Stimulated activated CD4-positive, alpha-beta T cell treated with anti-CD3 and anti-CD28 coated beads, TNF-alpha, amount 100 ng/mL, for 1 hour (primary cell): Measurements from ENCODE around the gene TPD52L1.
"Not testable (repeated sequence)": the region's sequence is repeated elsewhere in the genome, so short reads cannot be mapped to it uniquely, and the experiment has no call there.

Experiments
- DNase-seq, 3 donors: peaks; one replicate each; pipeline ENCODE4 v3.0.0-alpha.2; 2020; ENCODE audit warnings: low read depth in 3 of 3, low spot score in 1 of 3

Gene TPD52L1, protein sequence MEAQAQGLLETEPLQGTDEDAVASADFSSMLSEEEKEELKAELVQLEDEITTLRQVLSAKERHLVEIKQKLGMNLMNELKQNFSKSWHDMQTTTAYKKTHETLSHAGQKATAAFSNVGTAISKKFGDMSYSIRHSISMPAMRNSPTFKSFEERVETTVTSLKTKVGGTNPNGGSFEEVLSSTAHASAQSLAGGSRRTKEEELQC

DNA sequence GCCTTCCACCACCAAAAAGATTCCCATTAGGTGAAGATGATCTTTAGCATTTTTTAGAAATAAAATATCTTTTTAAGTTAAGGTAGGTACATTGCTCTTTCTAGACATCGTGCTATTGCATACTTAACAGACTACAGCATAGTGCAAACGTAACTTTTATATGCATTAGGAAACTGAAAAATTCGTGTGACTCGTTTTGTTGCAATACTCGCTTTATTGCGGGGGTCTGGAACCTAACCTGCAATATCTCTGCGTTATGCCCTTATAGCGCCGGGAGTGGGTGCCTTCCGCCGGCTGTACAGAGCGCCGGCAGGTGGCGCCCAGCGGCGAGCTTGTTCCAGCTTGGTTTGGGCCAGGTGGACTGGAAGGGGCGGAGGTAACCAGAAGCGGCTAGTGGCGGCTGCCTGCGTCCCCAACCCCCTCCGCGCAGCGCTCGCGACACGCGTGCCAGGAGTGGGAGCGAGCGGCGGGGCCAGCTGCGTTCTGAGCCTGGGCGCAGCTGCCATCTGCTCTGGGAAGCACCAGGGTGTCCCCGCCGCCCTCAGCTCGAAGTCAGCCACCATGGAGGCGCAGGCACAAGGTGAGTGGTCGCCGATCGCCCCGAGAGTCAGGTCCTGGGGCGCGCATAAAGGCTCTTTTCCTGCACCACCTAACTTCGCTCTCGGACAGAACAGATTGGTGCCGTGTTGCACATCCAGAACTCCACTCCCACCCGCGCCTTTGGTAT lies at the start of gene TPD52L1:
Gene TPD52L1 (plus strand): TSS at position 383 of the 727 bp plus-strand sequence. CDS start 179 bp downstream, at position 562.
- DNase-seq = peak in 2 of 3 donors; percentile 11 to 42

DNA sequence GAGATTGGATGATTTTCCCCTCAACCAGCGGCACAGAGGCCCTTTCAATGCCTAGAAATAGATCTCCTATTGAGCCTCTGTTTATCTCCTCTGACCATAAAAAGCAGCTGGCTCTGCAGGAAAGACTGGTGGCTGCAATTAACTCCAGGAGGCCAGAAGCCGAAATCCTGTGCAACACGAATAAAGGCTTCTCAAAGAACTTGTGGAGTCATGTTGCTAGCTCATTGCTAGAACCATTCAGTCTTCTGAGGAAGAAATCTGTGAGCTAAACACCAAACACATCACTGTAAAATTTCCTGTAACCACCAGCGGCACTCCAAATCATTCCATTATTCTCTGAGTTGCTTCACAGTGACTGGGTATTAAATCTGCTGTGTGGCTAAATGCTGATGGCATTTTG lies 49.1 kb upstream of the TPD52L1 start:
- DNase-seq = no peak

DNA sequence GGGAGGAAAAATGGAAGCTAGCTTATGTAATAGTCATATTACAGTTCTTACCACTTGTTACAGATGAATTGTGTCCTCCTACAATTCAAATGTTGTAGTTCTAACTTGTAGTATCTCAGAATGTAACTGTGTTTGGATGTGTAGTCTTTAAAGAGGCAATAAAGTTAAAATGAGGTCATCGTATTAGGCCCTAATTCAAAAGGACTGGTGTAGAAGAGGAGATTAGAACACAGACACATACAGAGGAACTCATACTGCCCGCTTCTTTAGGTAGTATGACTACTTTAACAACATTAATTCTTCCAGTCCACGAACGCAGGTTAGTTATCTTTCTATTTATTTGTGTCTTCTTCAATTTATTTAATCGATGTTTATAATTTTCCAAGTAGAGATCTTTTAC lies 46.5 kb upstream of the TPD52L1 start:
- no peak for DNase-seq

DNA sequence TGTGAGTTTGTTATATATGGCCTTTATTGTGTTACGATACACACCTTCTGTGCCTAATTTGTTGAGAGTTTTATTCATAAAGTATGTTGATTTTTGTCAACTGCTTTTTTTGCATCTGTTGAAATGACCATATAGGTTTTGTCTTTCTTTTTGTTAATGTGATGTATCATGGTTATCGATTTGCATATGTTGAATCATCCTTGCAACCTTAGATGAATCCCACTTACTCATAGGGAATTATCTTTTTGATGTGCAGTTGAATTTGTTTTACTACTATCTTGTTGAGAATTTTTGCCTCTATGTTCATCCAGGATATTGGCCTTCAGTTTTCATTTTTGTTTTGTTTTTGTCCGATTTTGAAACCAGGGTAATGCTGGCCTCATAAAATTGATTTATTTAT lies 45.7 kb upstream of the TPD52L1 start:
- no peak for DNase-seq

DNA sequence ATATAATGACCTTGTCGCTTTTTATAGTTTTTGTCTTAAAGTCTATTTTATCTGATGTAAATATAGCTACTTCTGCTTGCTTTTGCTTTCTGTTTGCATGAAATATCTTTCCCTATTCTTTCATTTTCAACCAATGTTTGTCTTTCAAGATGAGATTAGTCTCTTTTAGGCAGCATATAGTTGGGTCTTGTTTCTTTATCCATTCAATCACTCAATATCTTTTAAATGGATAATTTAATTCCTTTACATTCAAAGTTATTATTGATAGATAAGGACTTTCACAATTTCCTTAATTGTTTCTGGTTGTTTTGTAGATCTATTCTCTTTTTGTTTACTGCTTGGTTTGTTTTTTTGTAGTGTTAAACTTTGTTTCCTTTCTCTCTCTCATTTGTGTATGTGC lies 43.5 kb upstream of the TPD52L1 start:
- no peak for DNase-seq

DNA sequence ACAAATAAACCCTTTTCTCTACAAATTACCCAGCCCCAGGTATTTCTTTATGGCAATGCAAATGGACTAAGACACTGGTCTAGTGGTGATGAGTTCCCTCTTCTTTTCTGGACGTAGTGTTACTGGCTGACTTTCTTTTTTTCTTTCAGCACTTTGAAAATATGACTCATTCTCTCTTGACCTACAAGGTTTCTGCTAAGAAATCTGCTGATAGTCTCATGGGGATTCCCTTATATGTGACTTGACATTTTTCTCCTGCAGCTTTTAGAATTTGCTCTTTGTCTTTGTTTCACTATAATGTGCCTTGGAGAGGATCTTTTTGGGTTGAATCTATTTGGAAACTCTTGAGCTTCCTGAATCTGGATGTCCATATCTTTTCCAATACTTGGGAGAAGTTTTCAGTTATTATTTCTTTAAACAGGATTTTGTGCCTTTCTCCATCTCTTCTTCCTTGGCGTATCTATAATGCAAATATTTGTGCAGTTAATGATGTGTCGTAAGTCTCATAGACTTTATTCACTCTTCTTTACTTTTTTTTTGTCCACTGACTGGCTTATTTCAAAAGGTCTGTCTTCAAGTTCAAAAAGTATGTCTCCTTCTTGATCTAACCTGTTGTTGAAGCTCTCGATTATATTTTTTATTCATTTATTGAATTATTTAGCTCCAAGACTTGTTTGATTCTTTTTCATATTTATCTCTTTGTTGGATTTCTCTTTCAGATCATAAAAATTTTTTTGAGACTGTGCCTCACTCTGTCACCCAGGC lies 42.2 kb upstream of the TPD52L1 start:
- no peak for DNase-seq

DNA sequence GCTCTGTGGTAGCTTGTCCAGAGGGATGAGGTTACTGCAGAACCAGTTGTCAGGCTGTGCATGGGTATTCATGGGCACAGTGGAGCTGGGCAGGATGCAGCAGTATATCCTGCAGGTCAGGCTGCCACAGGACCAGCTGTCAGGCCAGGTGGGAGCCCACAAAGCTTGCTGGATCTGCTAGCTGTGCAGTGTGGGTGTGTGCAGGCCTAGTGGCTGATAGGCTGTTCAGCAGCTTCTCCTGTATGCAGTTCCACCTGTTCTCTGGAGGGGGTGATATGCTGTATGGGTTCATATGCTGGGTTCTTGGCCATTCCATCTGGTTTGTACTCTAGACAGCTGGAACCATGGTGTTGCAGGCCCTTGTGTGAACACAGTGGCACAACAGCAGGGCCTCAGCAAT lies 40.6 kb upstream of the TPD52L1 start:
- DNase-seq = no peak

DNA sequence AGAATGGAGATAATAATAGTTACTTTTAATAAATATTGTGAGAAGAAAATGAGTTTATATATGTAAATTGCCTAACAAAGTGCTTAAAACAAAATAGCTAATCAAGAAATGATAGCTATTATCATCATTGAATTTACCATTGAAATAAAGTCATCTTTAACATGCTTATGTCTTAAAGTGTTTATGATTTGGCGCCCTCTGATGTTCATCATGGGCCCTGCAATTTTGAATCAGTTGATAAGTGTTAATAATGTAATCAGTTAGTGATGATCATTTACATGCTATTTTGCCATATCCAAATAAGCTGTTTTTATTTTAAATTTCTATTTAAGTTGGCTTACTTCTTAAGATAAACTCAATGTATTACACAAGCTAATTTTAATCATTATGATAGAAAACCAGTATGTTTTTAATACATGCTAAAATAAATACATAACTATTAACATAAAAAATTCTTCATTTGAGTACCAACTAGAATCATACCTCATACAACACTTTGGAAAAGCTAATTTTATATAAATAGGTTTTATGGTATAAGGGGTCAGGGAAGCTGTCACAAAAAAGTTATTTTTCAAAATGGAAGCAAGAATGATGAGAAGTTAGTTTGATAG lies 39.2 kb upstream of the TPD52L1 start:
- DNase-seq = peak in 2 of 3 donors; percentile 3 to 15

DNA sequence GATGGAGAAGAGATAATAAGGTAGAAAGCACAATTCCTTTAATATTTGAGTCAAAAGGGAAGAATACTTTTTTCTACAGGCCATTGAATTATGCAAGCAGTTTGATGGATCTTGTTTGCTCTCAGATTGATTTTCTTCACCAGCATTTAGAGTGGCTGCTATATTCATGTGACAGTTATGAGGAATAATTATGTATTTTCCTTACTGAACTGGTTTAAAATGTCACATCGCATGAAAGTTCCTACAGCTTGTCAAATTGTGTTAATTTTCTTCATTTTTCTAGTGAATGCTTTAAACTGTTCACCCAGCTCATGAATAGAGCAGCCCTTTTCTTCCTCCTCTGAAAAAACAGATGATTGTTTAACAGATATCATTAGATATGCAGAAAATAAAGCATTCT lies 37.4 kb upstream of the TPD52L1 start:
- no peak for DNase-seq

DNA sequence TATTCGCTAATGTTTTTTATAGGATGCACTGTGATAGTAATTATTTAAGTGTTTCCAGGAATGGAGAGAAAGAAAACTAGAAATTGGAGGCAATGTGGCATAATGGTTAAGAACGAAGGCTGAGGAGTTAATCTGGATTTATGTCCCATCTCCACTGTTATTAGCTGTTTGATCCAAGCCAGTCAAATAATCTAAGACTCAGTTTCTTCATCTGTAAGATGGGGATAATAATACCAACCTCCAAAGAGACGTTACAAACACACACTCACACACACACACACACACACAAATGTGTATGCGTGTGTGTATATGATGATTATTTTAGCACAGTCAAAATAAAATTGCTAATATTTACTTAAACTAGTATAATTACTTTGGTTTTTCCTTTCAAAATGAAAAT lies 36.9 kb upstream of the TPD52L1 start:
- DNase-seq = no peak

DNA sequence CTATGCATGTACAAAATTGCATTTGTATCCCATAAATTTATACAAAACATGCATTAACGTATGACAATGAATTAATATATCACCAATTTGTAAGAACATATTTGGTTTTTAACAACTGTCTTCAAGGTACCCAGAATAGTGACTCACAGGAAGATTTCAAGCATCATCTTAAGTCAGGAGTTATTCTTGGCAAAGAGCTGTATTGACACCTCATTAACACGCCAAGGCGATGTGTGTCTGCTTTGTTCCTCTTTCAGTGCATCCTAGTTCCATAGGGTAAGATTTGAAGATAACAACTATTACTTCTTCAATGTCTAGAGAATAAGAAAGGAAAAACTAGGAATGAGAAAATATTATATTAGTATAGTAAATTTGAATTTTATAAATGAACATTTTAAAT lies 35.8 kb upstream of the TPD52L1 start:
- DNase-seq = no peak

DNA sequence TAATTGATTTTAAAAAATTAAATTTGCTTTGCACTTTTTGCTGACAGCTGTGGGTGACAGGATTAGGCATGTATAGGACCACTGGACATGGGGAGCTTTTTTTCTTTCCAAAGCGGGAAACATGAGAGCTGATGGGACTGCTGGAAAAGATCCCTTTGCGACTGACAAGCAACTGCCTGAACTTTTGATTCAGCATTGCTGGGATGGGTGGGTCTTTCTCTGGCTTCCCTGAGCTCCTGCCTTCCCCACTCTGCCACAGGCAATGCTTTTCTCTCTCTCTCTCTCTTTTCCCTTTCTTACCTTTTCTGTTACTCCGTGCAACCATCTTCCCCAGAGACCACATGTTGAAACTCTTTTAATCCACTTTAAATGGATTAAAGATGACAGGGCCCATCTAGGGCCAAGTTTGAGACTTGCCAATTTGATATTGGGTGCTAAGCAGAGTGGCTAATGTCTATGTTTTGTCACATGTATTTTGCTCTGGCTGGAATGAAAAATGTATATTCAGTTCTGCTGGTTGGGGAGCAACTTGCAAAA lies 33.5 kb upstream of the TPD52L1 start:
- DNase-seq = no peak

DNA sequence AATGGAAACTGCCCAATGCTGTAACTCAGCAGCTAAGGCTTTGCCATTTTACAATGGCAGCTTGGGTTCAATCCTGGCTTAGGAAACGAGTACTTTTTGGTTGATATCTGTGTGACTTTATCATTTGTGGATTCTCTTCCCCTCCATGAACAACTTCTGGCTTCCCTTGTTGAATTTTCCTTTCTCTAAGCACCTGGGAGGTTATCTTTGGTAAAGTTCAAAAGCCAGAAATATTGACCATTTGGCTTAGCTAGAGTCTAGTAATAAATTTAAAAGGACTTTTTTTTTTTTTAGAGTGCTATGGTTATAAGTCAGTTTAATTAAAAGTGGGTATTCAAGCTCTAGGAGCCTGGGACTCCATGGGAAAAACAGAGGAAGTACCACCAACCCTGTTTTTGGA lies 31.7 kb upstream of the TPD52L1 start:
- no peak for DNase-seq

DNA sequence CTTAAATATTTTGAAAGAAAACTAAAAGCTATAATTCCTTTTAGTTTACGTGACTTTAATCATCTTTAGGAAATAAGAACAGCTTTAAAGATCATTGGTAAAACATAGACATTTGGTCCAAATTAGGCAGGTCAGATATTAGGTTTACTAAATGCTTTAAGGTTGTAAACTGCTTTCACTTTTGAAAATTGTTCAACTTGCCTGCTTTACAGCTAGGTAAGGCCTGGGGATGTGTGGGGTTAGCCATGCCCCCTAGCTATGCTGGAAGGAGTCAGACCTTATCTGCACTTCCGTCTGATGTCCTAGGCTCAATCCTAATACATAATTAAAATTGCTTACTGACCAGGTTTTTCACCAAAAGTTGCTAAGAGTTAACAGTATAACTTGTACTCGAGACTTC lies 30.5 kb upstream of the TPD52L1 start:
- no peak for DNase-seq

DNA sequence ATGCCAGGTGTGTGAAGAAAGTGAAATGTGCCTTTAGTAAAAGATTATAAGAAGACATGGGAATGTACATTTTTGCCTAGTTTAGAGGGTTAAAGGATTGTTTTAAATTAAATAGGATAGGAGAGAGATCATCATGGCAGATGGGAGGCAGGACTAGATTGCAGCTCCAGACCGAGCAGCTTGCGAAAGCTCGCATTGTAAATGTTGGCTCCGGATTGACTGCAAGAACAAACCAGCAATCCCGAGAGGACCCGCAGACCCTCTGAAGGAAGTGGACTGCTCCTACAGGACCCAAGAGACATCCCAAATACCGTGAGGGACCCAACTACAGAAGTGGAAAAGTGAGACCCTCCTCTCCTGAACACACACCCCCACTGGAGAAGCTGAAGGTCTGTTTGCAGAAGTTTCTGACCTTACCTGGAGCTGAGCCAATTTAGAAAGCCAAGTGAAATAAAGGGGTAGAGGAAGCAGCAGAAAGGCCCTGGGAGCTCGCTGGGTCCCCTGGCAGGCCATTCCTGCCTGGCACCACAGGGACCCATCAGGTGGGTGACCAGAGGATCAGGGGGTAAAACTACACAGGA lies 30.0 kb upstream of the TPD52L1 start:
- no peak for DNase-seq

DNA sequence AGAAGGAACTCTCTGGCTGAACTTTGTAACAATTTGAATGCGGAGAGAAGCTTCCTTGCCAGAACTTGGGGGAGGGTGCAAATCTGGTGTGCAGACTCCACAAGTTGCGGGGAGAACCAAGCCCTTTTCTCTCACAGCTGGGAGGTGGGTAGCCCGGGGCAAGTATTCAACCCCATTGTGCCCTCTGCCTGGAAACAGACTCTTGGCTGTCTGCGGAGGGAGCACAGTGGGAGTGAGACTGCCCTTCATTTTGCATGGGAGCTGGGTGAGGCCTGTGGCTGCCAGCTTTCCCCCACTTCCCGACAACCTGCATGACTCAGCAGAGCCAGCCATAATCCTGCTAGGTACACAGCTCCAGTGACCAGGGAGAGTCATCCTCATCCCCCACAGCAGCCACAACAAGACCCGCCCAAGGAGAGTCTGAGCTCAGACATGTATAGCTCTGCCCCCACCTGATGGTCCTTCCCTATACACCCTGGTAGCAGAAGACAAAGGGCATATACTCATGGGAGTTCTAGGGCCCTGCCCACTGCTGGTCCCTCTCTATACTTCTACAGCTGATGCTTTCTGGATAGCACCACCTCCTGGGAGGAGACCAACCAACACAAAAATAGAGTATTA lies 29.4 kb upstream of the TPD52L1 start:
- no peak for DNase-seq

DNA sequence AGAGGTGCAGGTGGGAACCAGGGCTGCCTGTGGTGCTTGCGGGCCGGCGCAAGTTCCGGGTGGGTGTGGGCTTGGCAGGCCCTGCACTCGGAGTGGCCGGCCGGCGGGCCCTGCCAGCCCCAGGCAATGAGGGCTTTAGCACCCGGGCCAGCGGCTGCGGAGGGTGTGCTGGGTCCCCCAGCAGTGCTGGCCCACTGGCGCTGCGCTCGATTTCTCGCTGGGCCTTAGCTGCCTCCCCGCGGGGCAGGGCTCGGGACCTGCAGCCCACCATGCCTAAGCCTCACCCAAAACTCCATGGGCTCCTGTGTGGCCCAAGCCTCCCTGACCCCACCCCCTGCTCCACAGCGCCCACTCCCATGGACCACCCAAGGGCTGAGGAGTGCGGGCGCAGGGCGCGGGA lies 27.7 kb upstream of the TPD52L1 start:
- not testable (repeated sequence) for DNase-seq

DNA sequence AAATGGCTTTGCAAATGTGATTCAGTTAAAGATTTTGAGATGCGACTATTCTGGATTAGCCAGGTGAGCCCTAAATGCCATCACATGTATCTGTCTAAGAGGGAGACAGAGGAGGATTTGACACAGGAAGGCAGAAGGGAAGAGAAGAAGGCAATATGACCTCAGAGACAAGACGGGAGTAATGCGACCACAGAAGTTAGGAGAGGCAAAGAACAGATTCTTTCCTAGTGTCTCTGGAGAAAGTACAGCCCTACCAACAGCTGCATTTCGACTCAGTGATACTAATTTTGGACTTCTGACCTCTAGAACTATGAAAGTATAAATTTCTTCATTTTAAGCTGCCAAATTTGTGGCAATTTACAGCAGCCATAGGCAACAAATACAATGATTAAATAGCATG lies 24.2 kb upstream of the TPD52L1 start:
- no peak for DNase-seq

DNA sequence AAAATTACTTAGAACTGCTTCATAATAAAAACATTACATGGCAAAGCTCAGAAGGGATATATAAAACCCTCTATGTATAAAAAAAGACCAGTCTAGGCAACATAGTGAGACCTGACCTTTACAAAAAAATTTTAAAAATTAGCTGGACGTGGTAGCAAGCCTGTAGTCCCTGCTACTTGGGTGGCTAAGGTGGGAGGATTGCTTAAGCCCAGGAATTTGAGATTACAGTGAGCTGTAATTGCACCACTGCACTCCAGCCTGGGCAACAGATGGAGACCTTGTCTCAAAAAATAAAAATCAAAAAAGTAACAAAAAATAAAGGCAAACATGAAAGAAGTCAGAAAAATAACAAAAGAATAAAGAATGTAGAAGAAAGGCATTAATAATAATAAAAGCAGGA lies 21.5 kb upstream of the TPD52L1 start:
- DNase-seq = no peak

DNA sequence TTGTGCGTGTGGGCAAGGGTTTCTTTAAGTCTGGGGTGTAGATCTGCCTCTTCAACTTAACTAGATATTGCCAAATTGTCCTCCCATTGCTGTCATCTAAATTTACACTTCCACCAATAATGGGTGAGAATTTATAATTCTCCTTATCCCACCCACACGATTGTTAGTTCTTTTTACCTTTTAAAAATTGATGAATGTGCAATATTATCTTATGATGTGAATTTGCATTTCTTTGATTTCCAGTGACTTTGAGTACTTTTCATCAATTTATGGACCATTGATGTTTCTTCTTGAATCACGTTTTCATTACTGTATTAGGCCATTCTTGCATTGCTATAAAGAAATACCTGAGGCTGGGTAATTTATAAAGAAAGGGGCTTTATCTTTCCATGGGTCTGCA lies 17.2 kb upstream of the TPD52L1 start:
- DNase-seq = no peak

DNA sequence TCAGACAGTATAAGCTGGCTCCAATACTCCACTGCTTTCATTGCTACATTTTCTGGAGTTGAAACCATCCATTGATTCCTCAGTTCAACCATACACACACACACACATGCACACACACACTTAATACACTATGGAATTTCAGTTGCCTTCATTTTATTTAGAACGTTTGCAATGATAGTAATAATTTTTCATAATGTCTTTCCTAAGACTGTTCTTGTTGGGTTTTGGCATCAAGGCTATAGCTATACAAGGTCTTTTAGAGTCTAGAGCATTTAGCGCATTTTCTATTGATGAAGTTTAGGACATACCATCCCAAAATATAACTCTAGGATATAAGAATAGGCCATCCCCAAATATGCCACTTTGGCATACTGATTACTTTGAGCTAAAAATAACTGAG lies 15.5 kb upstream of the TPD52L1 start:
- no peak for DNase-seq
